ENCODE results near the gene MBD4.
"Not testable (repeated sequence)": the region's sequence is repeated elsewhere in the genome, so short reads cannot be mapped to it uniquely, and the experiment has no call there.

MBD4 gene

DNA sequence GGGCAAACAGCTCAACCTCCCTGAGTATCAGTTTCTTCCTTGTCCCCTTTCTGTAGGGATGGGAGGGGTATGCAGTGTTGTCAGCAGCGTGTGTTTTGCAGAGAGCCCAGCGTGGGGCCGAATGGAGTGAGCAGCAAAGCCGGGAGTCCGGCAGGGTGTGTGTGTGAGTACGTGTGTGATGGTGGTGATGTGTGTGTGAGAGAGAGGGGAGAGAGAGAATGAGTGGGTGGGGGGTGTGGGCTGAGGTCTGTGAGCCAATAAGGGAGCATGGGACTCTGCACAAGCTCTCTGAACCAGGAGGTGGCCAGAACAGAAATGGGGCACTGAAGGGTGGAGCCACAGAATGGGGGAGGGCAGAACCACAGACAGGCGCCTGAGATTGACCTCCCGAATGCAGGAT, 44.1 kb upstream of the MBD4 start:
- TF ChIP-seq, protein P1, sequence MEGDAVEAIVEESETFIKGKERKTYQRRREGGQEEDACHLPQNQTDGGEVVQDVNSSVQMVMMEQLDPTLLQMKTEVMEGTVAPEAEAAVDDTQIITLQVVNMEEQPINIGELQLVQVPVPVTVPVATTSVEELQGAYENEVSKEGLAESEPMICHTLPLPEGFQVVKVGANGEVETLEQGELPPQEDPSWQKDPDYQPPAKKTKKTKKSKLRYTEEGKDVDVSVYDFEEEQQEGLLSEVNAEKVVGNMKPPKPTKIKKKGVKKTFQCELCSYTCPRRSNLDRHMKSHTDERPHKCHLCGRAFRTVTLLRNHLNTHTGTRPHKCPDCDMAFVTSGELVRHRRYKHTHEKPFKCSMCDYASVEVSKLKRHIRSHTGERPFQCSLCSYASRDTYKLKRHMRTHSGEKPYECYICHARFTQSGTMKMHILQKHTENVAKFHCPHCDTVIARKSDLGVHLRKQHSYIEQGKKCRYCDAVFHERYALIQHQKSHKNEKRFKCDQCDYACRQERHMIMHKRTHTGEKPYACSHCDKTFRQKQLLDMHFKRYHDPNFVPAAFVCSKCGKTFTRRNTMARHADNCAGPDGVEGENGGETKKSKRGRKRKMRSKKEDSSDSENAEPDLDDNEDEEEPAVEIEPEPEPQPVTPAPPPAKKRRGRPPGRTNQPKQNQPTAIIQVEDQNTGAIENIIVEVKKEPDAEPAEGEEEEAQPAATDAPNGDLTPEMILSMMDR (IDR thresholded peaks at IDR 0.05; ENCODE audit: low read depth, low read length, missing control alignments), result no peak
- in situ Hi-C loops (cut with HindIII; ENCODE audit: low sequenced_read_pairs), result no loop called here
- no peak overlapping the region for H3K4me3 ChIP-seq (ENCODE audit: low read depth, low read length)
- no peak for DNase-seq (ENCODE audit: low read depth)

- TF ChIP-seq, protein P1 (IDR thresholded peaks at IDR 0.05; ENCODE audit: low read depth, low read length, missing control alignments), result no peak
- DNase-seq (ENCODE audit: low read depth), result no peak
- in situ Hi-C loops (cut with HindIII; ENCODE audit: low sequenced_read_pairs), result no loop called here
- no peak overlapping the region for H3K4me3 ChIP-seq (ENCODE audit: low read depth, low read length)
Observed at GRCh38 chr3:129482721-129483120, 43.0 kb upstream of the MBD4 start.

DNA sequence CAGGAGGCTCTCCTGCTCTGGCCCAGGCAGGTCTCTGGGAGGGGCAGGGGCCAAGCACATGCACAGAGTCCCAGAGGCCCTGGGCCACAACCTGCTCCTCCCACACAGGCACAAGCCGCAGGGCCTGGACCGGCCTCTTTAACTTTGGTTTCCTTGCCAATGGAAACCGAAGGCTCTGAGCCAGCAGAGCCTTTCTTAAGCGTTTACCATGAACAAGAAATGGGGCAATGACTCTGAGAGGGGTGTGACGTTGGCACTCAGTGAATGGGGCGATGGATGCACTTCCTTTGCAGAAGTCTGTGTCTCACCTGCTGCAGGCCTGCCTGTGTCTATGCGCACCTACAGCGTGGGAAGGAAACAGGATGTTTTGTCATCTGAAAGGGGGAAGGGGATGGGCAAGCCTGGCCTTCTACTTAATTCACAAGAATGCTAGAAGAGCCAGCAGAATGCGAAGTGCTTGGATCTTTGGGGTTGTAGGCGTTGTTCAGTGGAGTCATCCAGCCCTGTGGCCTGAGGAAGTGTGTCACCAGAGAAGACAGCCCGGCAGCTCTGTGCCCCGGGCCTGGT, 42.1 kb upstream of the MBD4 start:
- H3K4me3 ChIP-seq (ENCODE audit: low read depth, low read length), result no peak overlapping the region
- in situ Hi-C loops (cut with HindIII; ENCODE audit: low sequenced_read_pairs), result no loop called here
- TF ChIP-seq, protein P1 (IDR thresholded peaks at IDR 0.05; ENCODE audit: low read depth, low read length, missing control alignments), result no peak
- DNase-seq (ENCODE audit: low read depth), result no peak

- DNase-seq (ENCODE audit: low read depth); in situ Hi-C loops (cut with HindIII; ENCODE audit: low sequenced_read_pairs); H3K4me3 ChIP-seq (ENCODE audit: low read depth, low read length): not testable (repeated sequence)
Observed at GRCh38 chr3:129481225-129481765, 41.5 kb upstream of the MBD4 start.

DNA sequence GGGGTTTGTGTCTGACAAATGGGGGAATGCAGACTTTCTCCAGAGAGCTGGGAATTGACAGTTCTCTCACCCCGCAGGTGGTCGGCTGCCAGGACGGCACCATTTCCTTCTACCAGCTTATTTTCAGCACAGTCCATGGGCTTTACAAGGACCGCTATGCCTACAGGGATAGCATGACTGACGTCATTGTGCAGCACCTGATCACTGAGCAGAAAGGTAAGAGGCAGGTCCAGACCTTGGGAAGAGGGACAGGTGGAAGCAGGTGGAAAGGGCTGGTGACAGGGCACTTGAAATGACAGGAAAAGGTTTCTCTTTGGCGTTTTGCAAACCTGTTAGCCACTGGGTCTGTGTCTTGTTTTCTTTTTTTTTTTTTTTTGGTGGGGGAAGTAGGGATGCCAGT, 36.8 kb upstream of the MBD4 start:
- no peak for DNase-seq (ENCODE audit: low read depth)
- in situ Hi-C loops (cut with HindIII; ENCODE audit: low sequenced_read_pairs), result no loop called here
- H3K4me3 ChIP-seq (ENCODE audit: low read depth, low read length), result no peak overlapping the region
- TF ChIP-seq, protein P1 (IDR thresholded peaks at IDR 0.05; ENCODE audit: low read depth, low read length, missing control alignments), result no peak

DNA sequence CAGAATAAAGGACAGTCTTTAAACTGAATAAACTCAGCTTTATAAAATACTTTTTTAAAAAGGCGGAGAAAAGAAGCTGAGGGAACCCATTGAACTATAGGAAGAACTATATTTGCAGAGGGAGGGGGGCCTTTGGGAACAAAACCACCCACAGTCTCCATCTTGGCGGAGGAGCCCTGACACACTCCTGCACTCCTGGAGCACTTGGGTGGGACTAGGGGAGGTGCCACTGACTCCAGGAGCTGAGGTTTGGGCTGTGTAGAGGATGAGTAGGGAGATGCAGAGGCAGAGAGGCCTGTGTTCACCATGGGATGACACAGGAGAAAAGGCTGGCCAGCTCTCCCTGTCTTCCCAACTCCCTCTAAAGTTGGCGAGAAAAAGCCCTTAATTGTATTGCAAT, 36.1 kb upstream of the MBD4 start:
- TF ChIP-seq, protein P1 (IDR thresholded peaks at IDR 0.05; ENCODE audit: low read depth, low read length, missing control alignments), result no peak
- DNase-seq (ENCODE audit: low read depth), result no peak
- in situ Hi-C loops (cut with HindIII; ENCODE audit: low sequenced_read_pairs), result no loop called here
- no peak overlapping the region for H3K4me3 ChIP-seq (ENCODE audit: low read depth, low read length)

GRCh38 chr3:129474984-129475804, 35.4 kb upstream of the MBD4 start:
- TF ChIP-seq, protein P1 (IDR thresholded peaks at IDR 0.05; ENCODE audit: low read depth, low read length, missing control alignments), result no peak
- in situ Hi-C loops (cut with HindIII; ENCODE audit: low sequenced_read_pairs), result no loop called here
- no peak for DNase-seq (ENCODE audit: low read depth)
- no peak overlapping the region for H3K4me3 ChIP-seq (ENCODE audit: low read depth, low read length)
